GM21723 (cell line): ENCODE results near the gene NCOA1.
"Not testable (repeated sequence)": the region's sequence is repeated elsewhere in the genome, so short reads cannot be mapped to it uniquely, and the experiment has no call there.

Source experiments
- ATAC-seq: cut with Tn5 transposase; IDR thresholded peaks from one replicate; pipeline ENCODE4 v1.9.1; 2021; ENCODE audit warnings: mild to moderate bottlenecking, moderate library complexity; ENCODE audit not compliant: unreplicated experiment

The NCOA1 gene

GRCh38 chr2:24771764-24772586 is 280.9 kb downstream of the NCOA1 start:
- no peak for ATAC-seq

GRCh38 chr2:24774373-24774772 is 283.3 kb downstream of the NCOA1 start:
- ATAC-seq = no peak

GRCh38 chr2:24779116-24779515 is 288.1 kb downstream of the NCOA1 start:
- no peak for ATAC-seq

GRCh38 chr2:24783641-24784040 is 292.6 kb downstream of the NCOA1 start:
- no peak for ATAC-seq

- peak; percentile 71 for ATAC-seq
Observed at GRCh38 chr2:24785671-24786321, 294.7 kb downstream of the NCOA1 start.

GRCh38 chr2:24787532-24787931 is 296.5 kb downstream of the NCOA1 start:
- ATAC-seq = no peak

- ATAC-seq = no peak
Observed at GRCh38 chr2:24788816-24789215, 297.8 kb downstream of the NCOA1 start.

- ATAC-seq = no peak
Observed at GRCh38 chr2:24791452-24791851, 300.4 kb downstream of the NCOA1 start.

GRCh38 chr2:24792542-24792873 is 301.5 kb downstream of the NCOA1 start:
- ATAC-seq = no peak

- peak; percentile 90 for ATAC-seq
Observed at GRCh38 chr2:24792874-24793760, 302.1 kb downstream of the NCOA1 start, which contains the start of the genes CENPO and PTRHD1. Gene CENPO (plus strand): TSS chr2:24793425. CDS start chr2:24793920, 495 bp downstream. Gene PTRHD1 (minus strand): TSS chr2:24793391. CDS start chr2:24793377, 14 bp downstream.

- ATAC-seq = peak; percentile 0
Observed at GRCh38 chr2:24793761-24794435, 302.8 kb downstream of the NCOA1 start.

GRCh38 chr2:24797644-24798043 is 306.6 kb downstream of the NCOA1 start:
- ATAC-seq = no peak

- ATAC-seq = not testable (repeated sequence)
Observed at GRCh38 chr2:24800487-24800886, 309.4 kb downstream of the NCOA1 start.

- ATAC-seq = not testable (repeated sequence)
Observed at GRCh38 chr2:24805811-24806660, 315.0 kb downstream of the NCOA1 start.

GRCh38 chr2:24806661-24807036 is 315.6 kb downstream of the NCOA1 start:
- ATAC-seq = no peak

GRCh38 chr2:24809316-24810007 is 318.4 kb downstream of the NCOA1 start:
- ATAC-seq = no peak

- ATAC-seq = no peak
Observed at GRCh38 chr2:24813691-24814137, 322.7 kb downstream of the NCOA1 start.

- ATAC-seq = no peak
Observed at GRCh38 chr2:24814516-24814915, 323.5 kb downstream of the NCOA1 start.

- no peak for ATAC-seq
Observed at GRCh38 chr2:24815171-24815570, 324.1 kb downstream of the NCOA1 start.
